Stimulated activated naive CD8-positive, alpha-beta T cell treated with anti-CD3 and anti-CD28 coated beads, Interleukin-15, Interleukin-2, amounts not matched to agents 100 ng/mL and 50 ng/mL, for 24 hours (primary cell): Measurements from ENCODE around the gene ELL.

Experiments used
- H3K27ac Mint-ChIP-seq: one replicate; pipeline ENCODE4 v1.8.0; 2021; ENCODE audit warnings: mild to moderate bottlenecking, mixed read lengths
- H3K27me3 Mint-ChIP-seq: one replicate; pipeline ENCODE4 v1.8.0; 2021; ENCODE audit warnings: mixed read lengths
- H3K36me3 Mint-ChIP-seq: one replicate; pipeline ENCODE4 v1.8.0; 2021; ENCODE audit warnings: low read depth, mixed read lengths
- H3K4me1 Mint-ChIP-seq: one replicate; pipeline ENCODE4 v1.8.0; 2021; ENCODE audit warnings: low read depth, mixed read lengths
- H3K4me3 Mint-ChIP-seq: one replicate; pipeline ENCODE4 v1.8.0; 2021; ENCODE audit warnings: mild to moderate bottlenecking, mixed read lengths
- H3K9me3 Mint-ChIP-seq: one replicate; pipeline ENCODE4 v1.8.0; 2021; ENCODE audit warnings: mixed read lengths

ELL gene

GRCh38 chr19:18493440-18494266 is 28.2 kb downstream of the ELL start:
- H3K9me3 Mint-ChIP-seq, result no peaks in the 10 kb centered on the region
- H3K27me3 Mint-ChIP-seq, result no peaks in the 10 kb centered on the region
- H3K4me3 Mint-ChIP-seq, result no peak overlapping the region
- H3K4me1 Mint-ChIP-seq, result peaks cover 56% of the 10 kb centered on the region
- H3K36me3 Mint-ChIP-seq, result peaks cover 3% of the 10 kb centered on the region
- peak overlapping the region; percentile 51 for H3K27ac Mint-ChIP-seq

- peaks cover 57% of the 10 kb centered on the region for H3K4me1 Mint-ChIP-seq
- no peaks in the 10 kb centered on the region for H3K27me3 Mint-ChIP-seq
- H3K9me3 Mint-ChIP-seq, result no peaks in the 10 kb centered on the region
- no peak overlapping the region for H3K4me3 Mint-ChIP-seq
- H3K36me3 Mint-ChIP-seq, result peaks cover 3% of the 10 kb centered on the region
- H3K27ac Mint-ChIP-seq, result peak overlapping the region; percentile 14
These were observed 29.6 kb downstream of the ELL start for GRCh38 chr19:18491995-18492953.

- H3K36me3 Mint-ChIP-seq, result peaks cover 3% of the 10 kb centered on the region
- no peaks in the 10 kb centered on the region for H3K9me3 Mint-ChIP-seq
- H3K27me3 Mint-ChIP-seq, result no peaks in the 10 kb centered on the region
- H3K4me1 Mint-ChIP-seq, result peaks cover 57% of the 10 kb centered on the region
- H3K27ac Mint-ChIP-seq, result no peak overlapping the region
- no peak overlapping the region for H3K4me3 Mint-ChIP-seq
These were observed 31.1 kb downstream of the ELL start for GRCh38 chr19:18490728-18491127.

GRCh38 chr19:18489627-18490184 is 32.2 kb downstream of the ELL start:
- no peak overlapping the region for H3K4me3 Mint-ChIP-seq
- no peaks in the 10 kb centered on the region for H3K9me3 Mint-ChIP-seq
- peaks cover 3% of the 10 kb centered on the region for H3K36me3 Mint-ChIP-seq
- H3K27me3 Mint-ChIP-seq, result no peaks in the 10 kb centered on the region
- H3K27ac Mint-ChIP-seq, result no peak overlapping the region
- H3K4me1 Mint-ChIP-seq, result peaks cover 53% of the 10 kb centered on the region

- H3K36me3 Mint-ChIP-seq, result peaks cover 3% of the 10 kb centered on the region
- no peak overlapping the region for H3K4me3 Mint-ChIP-seq
- H3K9me3 Mint-ChIP-seq, result no peaks in the 10 kb centered on the region
- no peak overlapping the region for H3K27ac Mint-ChIP-seq
- peaks cover 47% of the 10 kb centered on the region for H3K4me1 Mint-ChIP-seq
- H3K27me3 Mint-ChIP-seq, result no peaks in the 10 kb centered on the region
These were observed 32.8 kb downstream of the ELL start for GRCh38 chr19:18488838-18489626.

GRCh38 chr19:18488403-18488723 is 33.5 kb downstream of the ELL start:
- H3K4me1 Mint-ChIP-seq, result peaks cover 47% of the 10 kb centered on the region
- no peak overlapping the region for H3K27ac Mint-ChIP-seq
- no peaks in the 10 kb centered on the region for H3K27me3 Mint-ChIP-seq
- H3K4me3 Mint-ChIP-seq, result no peak overlapping the region
- no peaks in the 10 kb centered on the region for H3K9me3 Mint-ChIP-seq
- H3K36me3 Mint-ChIP-seq, result no peaks in the 10 kb centered on the region

GRCh38 chr19:18487576-18488402 is 34.1 kb downstream of the ELL start:
- Mint-ChIP-seq H3K27ac (no peak overlapping the region), H3K4me1 (peaks cover 53% of the 10 kb centered on the region), H3K9me3 (no peaks in the 10 kb centered on the region), H3K27me3 (no peaks in the 10 kb centered on the region), H3K36me3 (no peaks in the 10 kb centered on the region), H3K4me3 (no peak overlapping the region)

GRCh38 chr19:18486746-18487145 is 35.1 kb downstream of the ELL start:
- Mint-ChIP-seq H3K4me3 (no peak overlapping the region), H3K27me3 (no peaks in the 10 kb centered on the region), H3K9me3 (no peaks in the 10 kb centered on the region), H3K36me3 (no peaks in the 10 kb centered on the region), H3K27ac (peak overlapping the region; percentile 58), H3K4me1 (peaks cover 63% of the 10 kb centered on the region)

- no peaks in the 10 kb centered on the region for H3K9me3 Mint-ChIP-seq
- no peaks in the 10 kb centered on the region for H3K36me3 Mint-ChIP-seq
- H3K4me3 Mint-ChIP-seq, result no peak overlapping the region
- H3K27ac Mint-ChIP-seq, result peak overlapping the region; percentile 36
- peaks cover 78% of the 10 kb centered on the region for H3K4me1 Mint-ChIP-seq
- H3K27me3 Mint-ChIP-seq, result no peaks in the 10 kb centered on the region
These were observed 36.9 kb downstream of the ELL start for GRCh38 chr19:18484992-18485391.

GRCh38 chr19:18483119-18483890 is 38.6 kb downstream of the ELL start:
- Mint-ChIP-seq H3K4me3 (no peak overlapping the region), H3K27me3 (no peaks in the 10 kb centered on the region), H3K4me1 (peaks cover 88% of the 10 kb centered on the region), H3K9me3 (no peaks in the 10 kb centered on the region), H3K27ac (no peak overlapping the region), H3K36me3 (no peaks in the 10 kb centered on the region)

- no peaks in the 10 kb centered on the region for H3K9me3 Mint-ChIP-seq
- peak overlapping the region; percentile 83 for H3K27ac Mint-ChIP-seq
- H3K4me3 Mint-ChIP-seq, result peak overlapping the region; percentile 27
- no peaks in the 10 kb centered on the region for H3K27me3 Mint-ChIP-seq
- peaks cover 88% of the 10 kb centered on the region for H3K4me1 Mint-ChIP-seq
- peaks cover 4% of the 10 kb centered on the region for H3K36me3 Mint-ChIP-seq
These were observed 40.2 kb downstream of the ELL start for GRCh38 chr19:18481505-18482222.

GRCh38 chr19:18480006-18480691 is 41.7 kb downstream of the ELL start:
- Mint-ChIP-seq H3K27me3 (no peaks in the 10 kb centered on the region), H3K4me3 (peak overlapping the region; percentile 11), H3K9me3 (no peaks in the 10 kb centered on the region), H3K36me3 (peaks cover 11% of the 10 kb centered on the region), H3K27ac (peak overlapping the region; percentile 91), H3K4me1 (peaks cover 88% of the 10 kb centered on the region)
